Measurements from ENCODE around the gene C17orf100. TPM values are rescaled to one million over a fixed set of nuclear protein-coding genes. Genes with fewer than 3 reads are reported as not detected.

Gene C17orf100
- polyA plus RNA-seq, 2 of the 4 experiments (the other 2 are of a cell fraction): 3.1 to 4.1 TPM

DNA sequence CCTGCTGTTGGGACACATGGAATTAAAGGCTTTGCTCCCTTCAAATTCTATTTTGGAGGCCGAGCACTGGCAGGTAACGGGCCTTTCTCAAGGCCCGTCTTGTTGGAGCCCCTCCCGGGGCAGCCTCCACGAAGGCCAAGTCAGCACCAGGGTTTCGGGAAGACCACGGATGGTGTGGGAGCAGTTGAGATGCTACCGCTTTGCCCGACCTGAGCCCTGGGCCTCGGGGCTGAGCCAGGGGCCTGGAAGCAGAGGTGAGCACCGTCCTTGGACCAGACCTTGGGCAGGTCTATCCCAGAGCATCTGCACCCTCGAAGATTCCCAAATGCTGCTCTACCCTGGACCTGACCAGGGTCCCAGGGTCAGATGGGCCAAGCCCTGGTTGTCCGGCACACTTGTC is 23.0 kb downstream of the C17orf100 start:
- no peaks in the 10 kb centered on the region for H3K9me3 ChIP-seq
- H3K4me2 ChIP-seq: no peak overlapping the region
- ChIA-PET CTCF (interaction anchor here (1.1 to 17.8 kb wide), 3 partner anchors 10 to 331 kb away, joined by 4 to 293 read pairs (median 15); partner anchors contain the start of gene RNASEK), POLR2A (no interaction called here)
- no peak overlapping the region for H3K4me3 ChIP-seq
- FAIRE-seq (no peak), ATAC-seq (no peak; a peak in 1 of 6 replicates), DNase-seq (ENCODE audit: low read depth in 1 of 2, low spot score in 1 of 2) (no peak)
- H3K4me1 ChIP-seq: peaks cover 14% of the 10 kb centered on the region; the same call in 2 of the 3 replicates
- H3K27ac ChIP-seq: no peak overlapping the region
- WGBS (ENCODE audit: missing lambda C conversion rate): 72% methylated on average over 12 of the region's 13 CpGs
- TF ChIP-seq HDAC2 (IDR thresholded peaks at IDR 0.05): no peak
- no peak for TF ChIP-seq NR3C1 (IDR thresholded peaks at IDR 0.05)
- TF ChIP-seq, protein P1, sequence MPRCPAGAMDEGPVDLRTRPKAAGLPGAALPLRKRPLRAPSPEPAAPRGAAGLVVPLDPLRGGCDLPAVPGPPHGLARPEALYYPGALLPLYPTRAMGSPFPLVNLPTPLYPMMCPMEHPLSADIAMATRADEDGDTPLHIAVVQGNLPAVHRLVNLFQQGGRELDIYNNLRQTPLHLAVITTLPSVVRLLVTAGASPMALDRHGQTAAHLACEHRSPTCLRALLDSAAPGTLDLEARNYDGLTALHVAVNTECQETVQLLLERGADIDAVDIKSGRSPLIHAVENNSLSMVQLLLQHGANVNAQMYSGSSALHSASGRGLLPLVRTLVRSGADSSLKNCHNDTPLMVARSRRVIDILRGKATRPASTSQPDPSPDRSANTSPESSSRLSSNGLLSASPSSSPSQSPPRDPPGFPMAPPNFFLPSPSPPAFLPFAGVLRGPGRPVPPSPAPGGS (IDR thresholded peaks at IDR 0.05): no peak
- TF ChIP-seq RNF2 (IDR thresholded peaks at IDR 0.05; ENCODE audit: borderline replicate concordance, low read depth): no peak
- no peak for TF ChIP-seq POLR2A (IDR thresholded peaks at IDR 0.05; ENCODE audit: low read length)
- no peak for TF ChIP-seq MAFK (IDR thresholded peaks at IDR 0.05; ENCODE audit: partially characterized antibody)
- TF ChIP-seq SMC3 (IDR thresholded peaks at IDR 0.05): no peak
- no peak for TF ChIP-seq NPAS2 (CRISPR knock-in tag; IDR thresholded peaks at IDR 0.05; ENCODE audit: borderline replicate concordance)
- TF ChIP-seq RFX5 (IDR thresholded peaks at IDR 0.05): no peak
- no peak for TF ChIP-seq USF2 (IDR thresholded peaks at IDR 0.05)
- no peak for TF ChIP-seq HOXB5 (CRISPR knock-in tag; IDR thresholded peaks at IDR 0.05)
- TF ChIP-seq HOXB13 (CRISPR knock-in tag; IDR thresholded peaks at IDR 0.05; ENCODE audit: low read depth): no peak
- no peak for TF ChIP-seq KDM1A (IDR thresholded peaks at IDR 0.05; ENCODE audit: low read depth)
- no peak for TF ChIP-seq CHD4 (IDR thresholded peaks at IDR 0.05; ENCODE audit: borderline replicate concordance)
- TF ChIP-seq, protein P2, sequence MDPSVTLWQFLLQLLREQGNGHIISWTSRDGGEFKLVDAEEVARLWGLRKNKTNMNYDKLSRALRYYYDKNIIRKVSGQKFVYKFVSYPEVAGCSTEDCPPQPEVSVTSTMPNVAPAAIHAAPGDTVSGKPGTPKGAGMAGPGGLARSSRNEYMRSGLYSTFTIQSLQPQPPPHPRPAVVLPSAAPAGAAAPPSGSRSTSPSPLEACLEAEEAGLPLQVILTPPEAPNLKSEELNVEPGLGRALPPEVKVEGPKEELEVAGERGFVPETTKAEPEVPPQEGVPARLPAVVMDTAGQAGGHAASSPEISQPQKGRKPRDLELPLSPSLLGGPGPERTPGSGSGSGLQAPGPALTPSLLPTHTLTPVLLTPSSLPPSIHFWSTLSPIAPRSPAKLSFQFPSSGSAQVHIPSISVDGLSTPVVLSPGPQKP (IDR thresholded peaks at IDR 0.05; ENCODE audit: low read depth, low read length): no peak
- TF ChIP-seq RARB (CRISPR knock-in tag; IDR thresholded peaks at IDR 0.05): no peak
- TF ChIP-seq JUNB (IDR thresholded peaks at IDR 0.05): no peak
- TF ChIP-seq ZC3H11A (IDR thresholded peaks at IDR 0.05): no peak
- no peak for TF ChIP-seq CTCF (IDR thresholded peaks at IDR 0.05)
- no peak for TF ChIP-seq FOXS1 (CRISPR knock-in tag; IDR thresholded peaks at IDR 0.05)

DNA sequence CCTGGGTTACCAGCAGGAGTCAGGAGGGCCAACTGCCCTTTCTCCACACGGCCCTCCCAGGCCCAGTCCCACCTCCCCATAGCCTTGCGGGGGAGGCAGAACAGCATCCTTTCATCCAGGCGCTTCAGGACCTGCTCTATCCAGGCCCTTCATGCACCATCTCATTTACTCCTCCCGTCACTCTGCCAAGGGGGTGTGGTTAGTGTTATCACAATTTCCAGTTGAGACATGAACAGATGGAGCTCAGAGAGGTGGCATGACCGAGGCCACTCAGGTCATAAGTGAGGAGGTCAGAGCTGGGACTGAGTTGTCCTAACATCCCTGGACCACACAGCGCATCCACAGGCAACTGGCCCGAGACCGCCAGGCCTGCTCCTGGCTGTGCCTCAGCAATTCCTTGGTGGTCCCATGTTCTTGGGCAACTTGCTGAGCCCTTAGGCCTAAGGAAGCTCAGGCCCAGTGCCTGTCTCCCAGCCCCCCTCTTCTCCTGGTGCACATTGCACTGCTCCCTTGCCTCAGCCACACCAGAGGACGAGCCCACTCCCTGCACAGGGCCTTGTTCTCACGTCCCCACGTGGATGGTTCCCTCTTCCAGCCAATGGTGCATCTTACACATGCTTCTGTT is 23.8 kb downstream of the C17orf100 start:
- Histone ChIP-seq H3K9me3 (no peaks in the 10 kb centered on the region), H3K4me2 (no peak overlapping the region), H3K27ac (no peak overlapping the region), H3K4me1 (peaks cover 10% of the 10 kb centered on the region; the same call in 2 of the 3 replicates), H3K4me3 (no peak overlapping the region)
- ChIA-PET CTCF (interaction anchor here (1.1 to 5.3 kb wide), 3 partner anchors 8 to 329 kb away, joined by 4 to 62 read pairs (median 7); no protein-coding TSS in a partner anchor), POLR2A (no interaction called here)
- ATAC-seq (no peak), FAIRE-seq (no peak), DNase-seq (ENCODE audit: low read depth in 1 of 2, low spot score in 1 of 2) (no peak)
- WGBS (ENCODE audit: missing lambda C conversion rate): 62% methylated on average over 11 of the region's 11 CpGs
- TF ChIP-seq FOSB (CRISPR knock-in tag; IDR thresholded peaks at IDR 0.05): no peak
